ENCODE results near the gene PLEKHG4. TPM values are rescaled to one million over a fixed set of nuclear protein-coding genes. Genes with fewer than 3 reads are reported as not detected.

PLEKHG4 gene
- total and polyA plus RNA-seq, 10 of the 15 experiments (the other 5 are each of a cell fraction or from before 2014, with no cell fraction given) = 0.14 to 2.6 (median 0.99) TPM

DNA sequence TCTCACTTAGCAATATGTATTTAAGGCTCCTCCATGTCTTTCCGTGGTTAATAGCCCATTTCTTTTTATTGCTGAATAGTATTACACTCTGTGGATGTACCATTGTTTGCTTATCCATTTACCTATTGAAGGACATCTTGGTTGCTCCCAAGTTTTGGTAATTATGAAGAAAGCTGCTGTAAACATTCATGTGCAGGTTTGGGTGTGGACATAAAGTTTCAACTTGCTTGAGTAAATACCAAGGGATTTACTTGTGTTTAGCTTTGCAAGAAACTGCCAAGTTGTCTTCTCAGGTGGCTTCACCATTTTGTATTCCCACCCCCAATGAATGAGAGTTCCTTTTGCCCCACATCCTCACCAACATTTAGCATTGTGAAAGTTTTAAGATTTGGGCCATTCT, 56.8 kb downstream of the PLEKHG4 start:
- 27% methylated on average over 1 of the region's 1 CpG for WGBS (ENCODE audit: insufficient coverage, insufficient replicate concordance, low lambda C conversion rate, missing lambda C conversion rate)
- FAIRE-seq (no peak), ATAC-seq (no peak), DNase-seq (ENCODE audit: low read depth, low spot score) (no peak)
- SMC1A ChIA-PET (ENCODE audit: uncharacterized antibody, unreplicated experiment) = no interaction called here
- CTCF ChIA-PET = no interaction called here
- Histone ChIP-seq H3K27me3 (replicated peaks in 1 of 2; ENCODE audit: control insufficient read depth in 2 of 2, insufficient read depth in 2 of 2, low read length in 1 of 2) (no peaks in the 10 kb centered on the region), H3K9ac (ENCODE audit: control insufficient read depth, insufficient read depth, low read length) (no peak overlapping the region), H3K79me2 (ENCODE audit: control insufficient read depth, insufficient read depth, low read length) (no peaks in the 10 kb centered on the region), H3K4me1 (ENCODE audit: control insufficient read depth, insufficient read depth, low read length) (no peaks in the 10 kb centered on the region), H4K20me1 (ENCODE audit: control insufficient read depth, insufficient read depth) (no peaks in the 10 kb centered on the region), H3K4me3 (no peak overlapping the region), H3K36me3 (ENCODE audit: control insufficient read depth in 2 of 2, insufficient read depth in 2 of 2, low read length in 1 of 2) (no peaks in the 10 kb centered on the region), H2AFZ (ENCODE audit: control insufficient read depth, low read depth, low read length) (no peak overlapping the region), H3K4me2 (ENCODE audit: control insufficient read depth, insufficient read depth) (no peak overlapping the region), H3K27ac (ENCODE audit: control insufficient read depth, insufficient read depth) (no peak overlapping the region), H3K9me3 (replicated peaks; ENCODE audit: control insufficient read depth, insufficient read depth, low read length) (no peaks in the 10 kb centered on the region; the same call in 1 of the 3 replicates)
- intact Hi-C loops (cut with micrococcal nuclease; ENCODE audit: unreplicated experiment) (no loop called here), in situ Hi-C loops (cut with MboI) (no loop called here)
- RAD21 ChIA-PET (ENCODE audit: unreplicated experiment) = interaction anchor here (1.5 kb wide), 1 partner anchor 75 kb away, joined by 3 read pairs; no protein-coding TSS in a partner anchor
- POLR2A ChIA-PET = no interaction called here
- BruUV-seq (replicated peaks) = no TSS peak
- TF ChIP-seq E2F4 (IDR thresholded peaks at IDR 0.05; ENCODE audit: low read depth, low read length) (no peak), CHD2 (IDR thresholded peaks at IDR 0.05; ENCODE audit: borderline replicate concordance, low read depth, low read length) (no peak), ZNF384 (IDR thresholded peaks at IDR 0.05; ENCODE audit: borderline replicate concordance, low read depth, low read length) (no peak), MEF2B (IDR thresholded peaks at IDR 0.05; ENCODE audit: partially characterized antibody, poor library complexity, severe bottlenecking) (no peak), NFXL1 (IDR thresholded peaks at IDR 0.05; ENCODE audit: borderline replicate concordance) (no peak), SPI1 (IDR thresholded peaks at IDR 0.05; ENCODE audit: borderline replicate concordance, insufficient read depth, low read depth, low read length) (no peak), RBBP5 (conservative IDR thresholded peaks at IDR 0.05) (no peak), NRF1 (conservative IDR thresholded peaks at IDR 0.05; ENCODE audit: low read depth, low read length) (no peak), SREBF1 (IDR thresholded peaks at IDR 0.05; ENCODE audit: low read length) (no peak), ASH2L (IDR thresholded peaks at IDR 0.05; ENCODE audit: borderline replicate concordance, low read depth) (no peak), BCL3 (IDR thresholded peaks at IDR 0.05; ENCODE audit: borderline replicate concordance, insufficient read depth, low read depth, low read length, poor library complexity, severe bottlenecking) (no peak), JUND (IDR thresholded peaks at IDR 0.05; ENCODE audit: low read depth, low read length) (no peak)
- TF ChIP-seq, protein P1, sequence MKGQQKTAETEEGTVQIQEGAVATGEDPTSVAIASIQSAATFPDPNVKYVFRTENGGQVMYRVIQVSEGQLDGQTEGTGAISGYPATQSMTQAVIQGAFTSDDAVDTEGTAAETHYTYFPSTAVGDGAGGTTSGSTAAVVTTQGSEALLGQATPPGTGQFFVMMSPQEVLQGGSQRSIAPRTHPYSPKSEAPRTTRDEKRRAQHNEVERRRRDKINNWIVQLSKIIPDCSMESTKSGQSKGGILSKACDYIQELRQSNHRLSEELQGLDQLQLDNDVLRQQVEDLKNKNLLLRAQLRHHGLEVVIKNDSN (IDR thresholded peaks at IDR 0.05; ENCODE audit: borderline replicate concordance, extremely low read length, insufficient read depth, low read depth, low read length) = no peak
- TF ChIP-seq, protein P2, sequence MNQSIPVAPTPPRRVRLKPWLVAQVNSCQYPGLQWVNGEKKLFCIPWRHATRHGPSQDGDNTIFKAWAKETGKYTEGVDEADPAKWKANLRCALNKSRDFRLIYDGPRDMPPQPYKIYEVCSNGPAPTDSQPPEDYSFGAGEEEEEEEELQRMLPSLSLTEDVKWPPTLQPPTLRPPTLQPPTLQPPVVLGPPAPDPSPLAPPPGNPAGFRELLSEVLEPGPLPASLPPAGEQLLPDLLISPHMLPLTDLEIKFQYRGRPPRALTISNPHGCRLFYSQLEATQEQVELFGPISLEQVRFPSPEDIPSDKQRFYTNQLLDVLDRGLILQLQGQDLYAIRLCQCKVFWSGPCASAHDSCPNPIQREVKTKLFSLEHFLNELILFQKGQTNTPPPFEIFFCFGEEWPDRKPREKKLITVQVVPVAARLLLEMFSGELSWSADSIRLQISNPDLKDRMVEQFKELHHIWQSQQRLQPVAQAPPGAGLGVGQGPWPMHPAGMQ (IDR thresholded peaks at IDR 0.05; ENCODE audit: borderline replicate concordance) = no peak
- TF ChIP-seq, protein P3, sequence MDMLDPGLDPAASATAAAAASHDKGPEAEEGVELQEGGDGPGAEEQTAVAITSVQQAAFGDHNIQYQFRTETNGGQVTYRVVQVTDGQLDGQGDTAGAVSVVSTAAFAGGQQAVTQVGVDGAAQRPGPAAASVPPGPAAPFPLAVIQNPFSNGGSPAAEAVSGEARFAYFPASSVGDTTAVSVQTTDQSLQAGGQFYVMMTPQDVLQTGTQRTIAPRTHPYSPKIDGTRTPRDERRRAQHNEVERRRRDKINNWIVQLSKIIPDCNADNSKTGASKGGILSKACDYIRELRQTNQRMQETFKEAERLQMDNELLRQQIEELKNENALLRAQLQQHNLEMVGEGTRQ (IDR thresholded peaks at IDR 0.05; ENCODE audit: borderline replicate concordance, low read depth, low read length) = no peak
